ENCODE measurements around the gene ETS1. TPM values are rescaled to one million over a fixed set of nuclear protein-coding genes. Genes with fewer than 3 reads are reported as not detected.

ETS1 gene
- total RNA-seq, 2 experiments from 2014 or later, result 203 to 466 TPM

GRCh38 chr11:128431931-128432330 lies 155.4 kb downstream of the ETS1 start:
- H3K36me3 ChIP-seq (ENCODE audit: insufficient read depth, low read length), result no peaks in the 10 kb centered on the region
- no peaks in the 10 kb centered on the region for H3K9me2 ChIP-seq (ENCODE audit: insufficient read depth, low read length)
- H3K4me2 ChIP-seq (ENCODE audit: low read length), result no peak overlapping the region
- DNase-seq (ENCODE audit: low spot score), result no peak
- no peak overlapping the region for H3K4me3 ChIP-seq (ENCODE audit: low read depth, low read length, poor library complexity, severe bottlenecking)
- no TSS peak for BruUV-seq (replicated peaks)
- no peak for TF ChIP-seq EZH2phosphoT487 (IDR thresholded peaks at IDR 0.05; ENCODE audit: borderline replicate concordance, low read depth, low read length)
- TF ChIP-seq CTCF (conservative IDR thresholded peaks at IDR 0.05; ENCODE audit: low read length), result no peak
- ChIA-PET POLR2A (interaction anchor here (0.6 to 0.9 kb wide), 3 partner anchors 13 to 212 kb away, joined by 3 to 4 read pairs (median 3); no protein-coding TSS in a partner anchor), CTCF (ENCODE audit: unreplicated experiment) (no interaction called here)
- no peaks in the 10 kb centered on the region for H3K79me2 ChIP-seq (ENCODE audit: insufficient read depth, low read depth, low read length)
- no peak overlapping the region for H2AFZ ChIP-seq (ENCODE audit: low read length)
- no peaks in the 10 kb centered on the region for H3K9me3 ChIP-seq (ENCODE audit: low read length)
- no peaks in the 10 kb centered on the region for H3K4me1 ChIP-seq (ENCODE audit: insufficient read depth, low read length, poor library complexity, severe bottlenecking)
- intact Hi-C loops (cut with micrococcal nuclease; ENCODE audit: unreplicated experiment), result no loop called here
- H3K27ac ChIP-seq (ENCODE audit: low read depth, low read length, poor library complexity, severe bottlenecking), result no peak overlapping the region
- no peaks in the 10 kb centered on the region for H4K20me1 ChIP-seq (ENCODE audit: insufficient read depth, low read length)

GRCh38 chr11:128428935-128429334 lies 158.4 kb downstream of the ETS1 start:
- no TSS peak for BruUV-seq (replicated peaks)
- Histone ChIP-seq H3K4me2 (ENCODE audit: low read length) (no peak overlapping the region), H3K27ac (ENCODE audit: low read depth, low read length, poor library complexity, severe bottlenecking) (no peak overlapping the region), H3K4me1 (ENCODE audit: insufficient read depth, low read length, poor library complexity, severe bottlenecking) (no peaks in the 10 kb centered on the region), H3K9me3 (ENCODE audit: low read length) (no peaks in the 10 kb centered on the region), H4K20me1 (ENCODE audit: insufficient read depth, low read length) (no peaks in the 10 kb centered on the region), H2AFZ (ENCODE audit: low read length) (no peak overlapping the region), H3K4me3 (ENCODE audit: low read depth, low read length, poor library complexity, severe bottlenecking) (no peak overlapping the region), H3K9me2 (ENCODE audit: insufficient read depth, low read length) (no peaks in the 10 kb centered on the region), H3K79me2 (ENCODE audit: insufficient read depth, low read depth, low read length) (no peaks in the 10 kb centered on the region), H3K36me3 (ENCODE audit: insufficient read depth, low read length) (no peaks in the 10 kb centered on the region)
- POLR2A ChIA-PET, result interaction anchor here (0.9 to 1.3 kb wide), 2 partner anchors 11 to 13 kb away, joined by 3 to 7 read pairs; no protein-coding TSS in a partner anchor
- DNase-seq (ENCODE audit: low spot score), result no peak
- no peak for TF ChIP-seq EZH2phosphoT487 (IDR thresholded peaks at IDR 0.05; ENCODE audit: borderline replicate concordance, low read depth, low read length)
- intact Hi-C loops (cut with micrococcal nuclease; ENCODE audit: unreplicated experiment), result no loop called here
- CTCF ChIA-PET (ENCODE audit: unreplicated experiment), result no interaction called here

- no TSS peak for BruUV-seq (replicated peaks)
- intact Hi-C loops (cut with micrococcal nuclease; ENCODE audit: unreplicated experiment), result no loop called here
- POLR2A ChIA-PET, result interaction anchor here (0.8 kb wide), 1 partner anchor 28 kb away, joined by 3 read pairs; no protein-coding TSS in a partner anchor
- Histone ChIP-seq H3K36me3 (ENCODE audit: insufficient read depth, low read length) (no peaks in the 10 kb centered on the region), H3K27ac (ENCODE audit: low read depth, low read length, poor library complexity, severe bottlenecking) (no peak overlapping the region), H3K4me3 (ENCODE audit: low read depth, low read length, poor library complexity, severe bottlenecking) (no peak overlapping the region), H3K9me3 (ENCODE audit: low read length) (no peaks in the 10 kb centered on the region), H3K79me2 (ENCODE audit: insufficient read depth, low read depth, low read length) (no peaks in the 10 kb centered on the region), H3K4me2 (ENCODE audit: low read length) (no peak overlapping the region), H2AFZ (ENCODE audit: low read length) (no peak overlapping the region), H3K9me2 (ENCODE audit: insufficient read depth, low read length) (no peaks in the 10 kb centered on the region), H4K20me1 (ENCODE audit: insufficient read depth, low read length) (no peaks in the 10 kb centered on the region), H3K4me1 (ENCODE audit: insufficient read depth, low read length, poor library complexity, severe bottlenecking) (no peaks in the 10 kb centered on the region)
- TF ChIP-seq CTCF (conservative IDR thresholded peaks at IDR 0.05; ENCODE audit: low read length) (no peak), EZH2phosphoT487 (IDR thresholded peaks at IDR 0.05; ENCODE audit: borderline replicate concordance, low read depth, low read length) (no peak)
- DNase-seq (ENCODE audit: low spot score), result no peak
- CTCF ChIA-PET (ENCODE audit: unreplicated experiment), result no interaction called here
These were observed 162.5 kb downstream of the ETS1 start for GRCh38 chr11:128424851-128425285.
